GM19397 (cell line): ENCODE results near the gene NLRP12.
A peak's percentile ranks its signal among the peaks of the same experiment; 100 is the strongest.
"Not testable (repeated sequence)": the region's sequence is repeated elsewhere in the genome, so short reads cannot be mapped to it uniquely, and the experiment has no call there.

Experiments used
- ATAC-seq: cut with Tn5 transposase; IDR thresholded peaks from one replicate; pipeline ENCODE4 v1.9.1; 2021; ENCODE audit warnings: mild to moderate bottlenecking, moderate library complexity; ENCODE audit not compliant: unreplicated experiment

NLRP12 gene, protein sequence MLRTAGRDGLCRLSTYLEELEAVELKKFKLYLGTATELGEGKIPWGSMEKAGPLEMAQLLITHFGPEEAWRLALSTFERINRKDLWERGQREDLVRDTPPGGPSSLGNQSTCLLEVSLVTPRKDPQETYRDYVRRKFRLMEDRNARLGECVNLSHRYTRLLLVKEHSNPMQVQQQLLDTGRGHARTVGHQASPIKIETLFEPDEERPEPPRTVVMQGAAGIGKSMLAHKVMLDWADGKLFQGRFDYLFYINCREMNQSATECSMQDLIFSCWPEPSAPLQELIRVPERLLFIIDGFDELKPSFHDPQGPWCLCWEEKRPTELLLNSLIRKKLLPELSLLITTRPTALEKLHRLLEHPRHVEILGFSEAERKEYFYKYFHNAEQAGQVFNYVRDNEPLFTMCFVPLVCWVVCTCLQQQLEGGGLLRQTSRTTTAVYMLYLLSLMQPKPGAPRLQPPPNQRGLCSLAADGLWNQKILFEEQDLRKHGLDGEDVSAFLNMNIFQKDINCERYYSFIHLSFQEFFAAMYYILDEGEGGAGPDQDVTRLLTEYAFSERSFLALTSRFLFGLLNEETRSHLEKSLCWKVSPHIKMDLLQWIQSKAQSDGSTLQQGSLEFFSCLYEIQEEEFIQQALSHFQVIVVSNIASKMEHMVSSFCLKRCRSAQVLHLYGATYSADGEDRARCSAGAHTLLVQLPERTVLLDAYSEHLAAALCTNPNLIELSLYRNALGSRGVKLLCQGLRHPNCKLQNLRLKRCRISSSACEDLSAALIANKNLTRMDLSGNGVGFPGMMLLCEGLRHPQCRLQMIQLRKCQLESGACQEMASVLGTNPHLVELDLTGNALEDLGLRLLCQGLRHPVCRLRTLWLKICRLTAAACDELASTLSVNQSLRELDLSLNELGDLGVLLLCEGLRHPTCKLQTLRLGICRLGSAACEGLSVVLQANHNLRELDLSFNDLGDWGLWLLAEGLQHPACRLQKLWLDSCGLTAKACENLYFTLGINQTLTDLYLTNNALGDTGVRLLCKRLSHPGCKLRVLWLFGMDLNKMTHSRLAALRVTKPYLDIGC

GRCh38 chr19:53824134-53824611, at the start of gene NLRP12:
Gene NLRP12, minus strand, starts transcription at chr19:53824314. Its CDS starts 140 bp downstream, at chr19:53824174.
- ATAC-seq, result no peak

- ATAC-seq, result no peak
These were observed 48.6 kb upstream of the NLRP12 start for GRCh38 chr19:53872762-53873161.

DNA sequence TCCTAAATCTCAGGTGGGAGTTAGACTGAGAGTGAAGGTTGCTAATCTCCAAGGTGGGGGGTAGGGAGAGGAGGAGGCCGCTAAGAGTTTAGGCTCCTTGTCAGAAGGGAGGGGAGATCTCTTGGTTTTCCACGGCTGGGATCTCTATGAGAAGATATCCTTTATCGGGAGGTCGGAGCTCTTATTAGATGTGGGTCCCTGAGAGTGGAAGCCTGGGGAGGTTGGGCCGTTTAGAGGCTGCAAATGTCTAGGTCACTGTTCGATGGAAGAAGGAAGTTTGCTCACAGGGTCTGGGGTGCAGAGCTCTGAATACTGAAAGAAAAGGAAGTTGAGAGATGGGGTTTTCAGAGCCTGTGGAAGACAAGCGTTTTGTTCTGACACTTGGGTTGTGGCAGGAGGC, 47.3 kb upstream of the NLRP12 start:
- no peak for ATAC-seq

DNA sequence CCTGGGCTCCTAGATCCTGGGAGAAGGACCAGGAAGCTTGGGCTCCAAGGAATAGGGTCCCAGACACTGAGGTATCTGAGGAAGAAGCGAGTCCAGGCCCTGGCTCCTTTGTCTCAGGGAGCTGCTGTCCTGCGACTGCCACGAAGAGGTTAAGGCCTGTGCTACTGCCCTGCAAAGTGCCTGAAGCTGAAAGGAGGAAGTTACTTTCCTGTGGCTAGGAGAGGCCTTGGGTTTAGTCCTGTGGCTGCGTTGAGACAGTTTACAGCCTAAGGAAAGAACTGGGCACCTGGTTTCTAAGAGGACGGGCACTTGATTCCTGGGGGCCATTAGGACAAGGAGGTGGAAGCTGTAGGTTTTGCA, 46.4 kb upstream of the NLRP12 start:
- no peak for ATAC-seq

GRCh38 chr19:53869805-53870484, 45.8 kb upstream of the NLRP12 start:
- not testable (repeated sequence) for ATAC-seq

DNA sequence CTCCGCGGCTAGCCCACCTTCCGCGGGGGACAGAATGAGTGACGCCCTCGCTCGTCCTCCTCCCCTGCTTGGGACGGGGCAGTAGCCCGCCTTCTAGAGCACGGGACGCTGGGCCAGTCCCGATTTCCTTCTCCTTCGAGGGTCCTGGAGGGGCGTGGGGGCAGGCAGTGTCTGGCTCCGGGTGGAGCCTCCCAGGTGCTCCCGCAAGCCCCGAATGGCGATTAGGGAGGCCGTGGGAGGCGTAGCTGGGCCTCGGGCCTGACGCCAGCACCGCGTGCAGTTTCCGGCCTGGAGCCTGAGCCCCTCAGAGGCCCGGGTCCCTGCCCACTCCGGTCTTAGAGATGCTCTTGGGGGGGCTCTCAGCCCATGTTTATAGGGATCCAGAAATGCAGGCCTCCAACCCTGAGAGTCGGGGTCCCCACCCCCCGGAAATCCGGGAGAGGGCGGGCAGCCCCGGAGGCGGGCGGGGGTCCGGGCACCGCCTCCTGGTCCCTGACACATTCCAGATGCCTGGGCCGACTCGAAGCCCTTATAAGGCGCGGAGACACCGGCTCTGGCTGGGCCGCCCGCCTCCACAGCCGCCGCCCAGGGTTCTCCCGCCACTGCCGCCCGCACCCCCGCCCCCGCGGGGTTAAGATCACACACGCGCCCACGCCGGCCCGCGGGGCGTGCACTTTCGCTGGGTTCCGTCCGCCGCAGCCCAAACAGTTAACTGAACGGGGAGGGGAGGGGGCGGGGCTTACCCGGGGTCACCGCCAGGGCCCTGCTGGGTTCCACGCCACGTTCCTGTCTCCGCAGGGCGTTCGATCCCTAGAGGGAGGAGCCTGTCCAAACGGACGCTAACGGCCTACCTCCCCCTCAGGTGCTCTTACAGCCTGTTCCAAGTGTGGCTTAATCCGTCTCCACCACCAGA, 45.0 kb upstream of the NLRP12 start:
- peak; percentile 37 for ATAC-seq

DNA sequence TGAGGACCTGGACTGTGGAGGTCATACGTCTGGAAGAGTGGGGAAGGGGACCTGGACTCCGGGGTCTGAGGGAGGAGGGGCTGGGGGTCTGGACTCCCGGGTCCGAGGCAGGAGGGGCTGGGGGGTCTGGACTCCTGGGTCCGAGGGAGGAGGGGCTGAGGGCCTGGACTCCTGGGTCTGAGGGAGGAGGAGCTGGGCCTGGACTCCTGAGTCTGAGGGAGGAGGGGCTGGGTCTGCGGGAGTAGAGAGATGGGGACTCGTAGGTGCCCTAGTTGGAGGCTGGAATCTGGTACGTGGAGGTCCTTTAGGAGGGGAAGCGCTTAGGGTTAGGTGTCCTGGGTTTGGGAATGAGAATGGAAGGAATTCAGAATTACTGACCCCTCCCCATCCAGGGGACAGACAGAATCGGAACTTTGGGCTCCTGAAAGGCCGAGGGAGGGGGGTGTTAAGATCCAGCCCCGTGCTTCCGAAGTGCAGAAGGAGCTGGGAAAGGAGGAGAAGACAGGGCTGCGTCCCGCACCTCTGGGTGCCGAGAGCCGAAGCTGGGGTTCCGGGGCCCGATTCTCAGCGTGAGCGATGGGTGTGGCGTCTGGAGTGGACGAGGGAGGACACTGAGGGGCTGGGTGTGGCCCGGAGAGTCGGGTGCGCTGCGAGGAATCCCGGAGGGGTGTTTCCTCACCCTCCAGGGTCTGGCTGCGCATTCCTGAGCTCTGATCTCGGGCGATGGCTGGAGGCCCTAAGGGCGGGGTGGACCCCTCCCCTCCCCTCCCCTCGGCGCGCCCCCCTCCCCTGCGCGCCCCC, 44.2 kb upstream of the NLRP12 start:
- no peak for ATAC-seq

DNA sequence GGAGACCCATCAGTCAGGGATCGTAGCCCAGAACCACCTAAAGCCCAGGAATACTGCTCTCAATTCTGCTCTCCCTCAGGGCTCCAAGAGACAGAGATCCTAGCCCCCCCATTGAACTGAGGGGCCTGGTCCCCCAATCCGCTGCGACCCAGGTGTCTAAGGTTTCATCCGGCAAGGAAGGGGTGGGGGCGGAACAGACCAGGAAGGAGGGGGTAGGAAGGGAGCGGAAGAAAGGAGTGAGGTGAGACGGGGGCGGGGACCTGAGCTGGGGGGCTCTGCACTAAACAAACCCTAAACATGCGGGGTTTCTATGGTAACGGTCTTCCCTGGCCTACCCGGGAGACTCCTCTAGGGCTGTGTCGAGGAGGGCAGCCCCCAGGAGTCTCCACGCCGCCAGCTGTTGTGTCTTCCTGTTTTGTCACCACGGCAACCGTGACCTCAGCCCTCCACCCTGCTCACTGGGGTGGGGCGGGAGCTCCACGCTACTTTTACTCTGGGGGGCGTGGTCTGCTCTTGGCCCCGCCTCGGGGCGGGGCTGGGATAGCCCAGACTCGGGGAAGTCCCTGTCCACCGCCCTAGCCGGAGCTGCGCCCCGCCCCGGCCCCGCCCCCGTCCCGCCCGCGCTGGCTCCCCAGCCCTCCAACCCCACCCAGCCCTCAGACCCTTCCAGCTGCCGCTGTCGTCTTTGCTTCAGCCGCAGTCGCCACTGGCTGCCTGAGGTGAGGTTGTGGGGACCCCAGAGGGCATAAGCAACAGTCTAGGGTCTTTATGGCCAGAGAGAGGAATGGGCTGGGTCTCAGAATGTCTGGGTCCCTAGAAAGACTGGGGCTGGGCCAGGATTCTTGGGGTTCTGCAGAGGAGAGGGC, 43.3 kb upstream of the NLRP12 start, which contains the start of gene MYADM:
TSS of gene MYADM (plus strand) at position 659 of the 866 bp plus-strand sequence. CDS start 5,647 bp downstream, outside the sequence.
- peak; percentile 59 for ATAC-seq

DNA sequence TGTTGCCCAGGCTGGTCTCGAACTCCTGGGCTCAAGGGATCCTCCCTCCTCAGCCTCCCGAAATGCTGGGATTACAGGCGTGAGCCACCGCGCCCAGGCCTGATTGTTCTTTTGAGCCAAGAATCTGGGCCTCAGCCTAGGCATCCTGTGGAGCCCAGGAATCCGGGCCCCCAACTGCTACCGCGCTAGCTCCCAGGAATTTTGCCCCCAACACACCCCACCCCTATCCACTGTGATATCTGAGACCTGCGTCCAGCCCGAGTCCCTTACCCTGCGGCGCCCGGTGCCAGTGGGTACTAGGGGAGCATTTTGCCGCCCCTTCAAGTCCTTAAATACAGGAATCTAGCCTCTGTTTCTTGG, 42.7 kb upstream of the NLRP12 start:
- no peak for ATAC-seq

GRCh38 chr19:53865918-53866864, 42.1 kb upstream of the NLRP12 start:
- no peak for ATAC-seq

- no peak for ATAC-seq
These were observed 41.4 kb upstream of the NLRP12 start for GRCh38 chr19:53865523-53865917.

- no peak for ATAC-seq
These were observed 40.3 kb upstream of the NLRP12 start for GRCh38 chr19:53864308-53864836.

GRCh38 chr19:53853707-53854106, 29.6 kb upstream of the NLRP12 start:
- no peak for ATAC-seq

DNA sequence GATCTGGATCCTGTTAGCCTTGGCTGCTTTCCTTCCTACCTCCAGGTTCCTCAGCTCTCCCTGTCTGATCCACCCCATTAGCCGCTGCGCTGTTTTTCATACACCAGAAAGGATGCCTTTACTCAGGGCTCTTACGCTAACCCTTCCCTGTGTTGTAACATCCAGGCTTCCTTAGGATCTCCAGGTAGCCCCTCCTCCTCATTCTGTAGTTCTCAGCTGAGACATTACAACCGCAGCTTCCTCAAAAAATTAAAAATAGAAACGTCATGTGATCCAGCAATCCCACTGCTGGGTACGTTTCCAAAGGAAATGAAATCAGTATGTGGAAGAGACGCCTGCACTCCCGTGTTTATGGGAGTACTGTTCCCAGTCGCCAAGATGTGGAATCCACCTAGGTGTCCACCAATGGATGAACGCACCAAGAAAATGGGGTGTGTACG, 25.1 kb upstream of the NLRP12 start:
- ATAC-seq, result no peak

GRCh38 chr19:53847555-53847954, 23.4 kb upstream of the NLRP12 start:
- ATAC-seq, result no peak

GRCh38 chr19:53844849-53845246, 20.7 kb upstream of the NLRP12 start:
- ATAC-seq, result no peak

DNA sequence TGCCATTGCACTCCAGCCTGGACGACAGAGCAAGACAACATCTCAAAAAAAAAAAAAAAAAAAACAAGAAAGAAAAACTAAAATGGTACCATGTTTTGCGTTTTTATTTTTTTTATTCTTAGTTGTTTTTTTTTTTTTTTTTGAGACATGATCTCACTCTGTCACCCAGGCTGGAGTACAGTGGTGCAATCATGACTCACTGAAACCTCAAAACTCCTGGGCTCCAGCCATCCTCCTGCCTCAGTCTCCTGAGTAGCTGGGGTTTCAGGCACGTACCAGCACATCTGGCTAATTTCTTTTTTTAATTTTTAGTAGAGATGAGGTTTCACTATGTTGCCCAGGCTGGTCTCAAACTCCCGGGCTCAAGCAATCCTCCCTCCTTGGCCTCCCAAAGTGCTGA, 16.8 kb upstream of the NLRP12 start:
- not testable (repeated sequence) for ATAC-seq
